ENCODE results near the gene MFN1.
A peak's percentile ranks its signal among the peaks of the same experiment; 100 is the strongest.
"Not testable (repeated sequence)": the region's sequence is repeated elsewhere in the genome, so short reads cannot be mapped to it uniquely, and the experiment has no call there.

Gene MFN1

DNA sequence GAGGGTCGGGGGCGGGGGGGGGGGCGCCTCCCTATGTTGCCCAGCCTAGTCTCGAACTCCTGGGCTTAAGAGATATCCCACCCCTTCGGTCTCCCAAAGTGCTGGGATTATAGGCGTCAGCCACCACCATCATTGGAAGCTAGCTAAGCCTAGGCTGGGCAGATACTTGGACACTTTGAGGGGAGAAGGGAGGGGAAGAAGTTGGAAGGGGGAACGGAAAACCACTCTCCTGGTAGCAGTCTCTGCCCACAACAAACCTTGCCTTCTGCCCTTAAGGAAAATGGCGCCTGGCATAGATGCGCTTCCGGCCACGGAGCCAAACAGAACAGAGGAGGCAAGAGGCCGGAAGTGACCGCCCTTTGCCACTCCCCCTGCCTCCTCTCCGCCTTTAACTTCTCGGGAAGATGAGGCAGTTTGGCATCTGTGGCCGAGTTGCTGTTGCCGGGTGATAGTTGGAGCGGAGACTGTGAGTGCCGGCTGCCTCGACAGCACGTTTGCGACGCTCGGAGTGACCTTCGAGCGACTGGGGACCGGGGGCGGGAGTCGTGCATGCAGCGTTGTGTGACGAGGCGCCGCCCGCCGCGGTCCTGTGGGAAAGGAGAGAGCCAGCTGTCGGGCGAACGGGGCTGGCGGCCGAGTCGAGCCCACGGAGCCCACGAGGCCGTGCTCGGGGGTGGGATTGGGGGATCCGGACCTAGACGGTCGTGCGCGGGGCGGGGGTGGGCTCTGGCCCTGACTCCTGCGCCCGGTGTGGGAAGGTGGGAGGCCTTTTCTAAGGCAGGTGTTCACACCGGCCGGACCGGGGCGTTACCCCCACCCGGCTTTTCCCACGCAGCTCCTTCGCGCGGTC lies at the start of gene MFN1:
Gene MFN1, plus strand, starts transcription at position 365 of the 850 bp plus-strand sequence. CDS start 1,143 bp downstream, outside the sequence.
- DNase-seq, result peak; percentile 99

DNA sequence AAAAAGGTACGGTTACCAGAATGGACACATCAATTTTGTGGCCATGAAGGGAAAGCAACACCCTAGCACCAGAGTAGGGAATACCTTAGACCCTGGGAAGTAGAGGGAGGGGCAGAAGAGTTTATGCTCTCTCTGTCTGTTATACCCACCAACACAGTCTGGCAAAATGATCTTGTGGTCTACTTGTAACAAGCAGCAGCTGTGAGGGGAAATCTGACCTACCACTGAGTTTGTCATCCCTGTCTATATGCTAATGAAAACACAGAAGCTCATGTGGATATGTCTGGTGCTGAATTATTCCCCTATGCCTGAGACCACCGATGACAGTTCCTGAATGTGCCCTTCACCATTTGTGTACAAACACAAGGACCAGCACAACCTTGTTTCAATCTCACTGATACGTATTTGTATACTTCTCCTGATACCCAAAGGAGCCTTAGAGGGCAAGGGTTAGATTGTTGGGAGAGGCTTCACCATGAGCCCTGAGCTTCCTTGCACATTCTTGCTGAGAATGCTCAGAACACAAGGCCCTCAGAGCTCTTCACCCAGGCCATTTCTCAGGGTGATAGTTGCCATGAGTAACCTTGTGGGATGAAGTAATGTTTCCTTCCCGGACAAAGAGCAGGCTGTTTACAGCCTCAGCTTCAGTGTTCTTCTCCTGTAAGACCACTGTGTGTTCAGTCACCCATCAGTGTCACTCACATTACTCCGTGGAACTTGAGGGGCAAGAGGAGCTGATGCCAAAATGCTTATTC lies 49.4 kb upstream of the MFN1 start:
- DNase-seq, result no peak

DNA sequence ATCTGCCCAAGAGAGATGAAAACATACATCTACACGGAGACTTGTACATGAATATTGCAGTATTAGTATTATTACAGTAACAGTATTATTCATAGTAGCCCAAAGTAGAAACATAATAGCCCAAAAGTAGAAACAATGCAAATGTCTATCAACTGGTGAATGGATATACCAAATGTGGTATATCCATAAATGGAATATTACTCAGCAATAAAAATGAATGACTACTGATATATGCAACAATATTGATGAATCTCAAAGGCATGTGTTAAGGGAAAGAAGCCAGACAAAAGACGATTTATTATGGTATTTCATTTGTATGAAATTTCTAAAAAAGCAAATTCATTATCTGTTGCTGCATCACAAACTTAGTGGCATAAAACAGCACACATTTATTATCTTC lies 48.2 kb upstream of the MFN1 start:
- DNase-seq, result no peak

DNA sequence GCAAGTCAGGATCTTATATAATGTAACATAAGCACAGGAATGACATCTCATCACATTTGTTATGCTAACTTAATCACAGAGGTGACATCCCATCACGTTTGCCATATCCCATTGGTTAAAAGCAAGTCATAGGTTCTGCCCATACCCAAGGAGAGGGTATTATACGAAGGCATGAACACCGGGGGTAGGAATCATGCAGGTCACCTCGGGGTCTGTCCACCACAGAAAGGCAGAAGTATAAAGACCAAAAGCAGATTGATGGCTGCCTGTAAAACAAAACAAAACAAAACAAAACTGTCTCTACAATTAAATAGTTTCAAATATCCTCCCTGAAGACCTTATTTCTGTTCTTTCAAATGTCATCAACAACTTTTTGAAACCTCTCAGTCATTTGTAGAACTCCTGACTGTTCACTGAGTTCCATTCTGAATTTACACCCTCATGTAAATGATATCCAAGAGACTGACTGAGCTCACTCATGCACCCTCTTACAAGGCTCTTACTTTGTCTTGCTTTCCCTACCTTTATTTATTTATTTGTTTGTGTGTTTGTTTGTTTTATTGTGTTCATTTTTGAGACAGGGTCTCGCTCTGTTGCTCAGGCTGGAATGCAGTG lies 47.4 kb upstream of the MFN1 start:
- DNase-seq, result no peak

DNA sequence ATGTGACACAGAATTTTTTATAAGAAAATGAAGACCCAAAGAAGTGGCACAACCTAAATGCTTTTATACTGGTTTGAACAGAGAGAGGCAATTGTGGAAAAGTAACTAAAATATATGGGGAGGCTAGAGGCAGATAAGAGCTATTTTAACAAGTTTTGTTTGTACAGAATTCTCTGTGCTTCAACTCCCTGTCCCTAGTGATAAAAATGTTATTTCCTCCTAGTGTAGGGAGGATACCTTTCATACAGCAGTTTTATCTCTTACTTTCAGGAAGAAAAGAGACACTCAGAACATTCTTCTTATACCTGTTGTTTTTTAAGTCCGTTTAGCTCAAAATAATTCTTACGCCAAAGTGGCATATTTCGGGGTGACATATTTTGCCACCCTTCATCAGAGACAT lies 45.9 kb upstream of the MFN1 start:
- no peak for DNase-seq

DNA sequence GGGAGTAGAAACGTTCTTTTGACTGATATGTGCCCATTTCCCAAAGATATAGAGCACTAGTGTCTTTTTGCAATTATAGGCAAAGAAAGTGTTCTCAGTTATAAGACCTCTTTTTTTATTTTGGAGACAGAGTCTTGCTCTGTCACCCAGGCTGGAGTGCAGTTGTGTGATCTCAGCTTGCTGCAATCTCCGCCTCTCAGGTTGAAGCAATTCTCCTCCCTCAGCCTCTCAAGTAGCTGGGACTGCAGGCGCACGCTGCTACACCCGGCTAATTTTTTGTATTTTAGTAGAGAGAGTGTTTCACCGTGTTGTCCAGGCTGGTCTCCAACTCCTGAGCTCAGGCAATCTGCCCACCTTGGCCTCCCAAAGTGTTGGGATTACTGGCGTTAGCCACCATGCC lies 45.4 kb upstream of the MFN1 start:
- DNase-seq, result no peak

DNA sequence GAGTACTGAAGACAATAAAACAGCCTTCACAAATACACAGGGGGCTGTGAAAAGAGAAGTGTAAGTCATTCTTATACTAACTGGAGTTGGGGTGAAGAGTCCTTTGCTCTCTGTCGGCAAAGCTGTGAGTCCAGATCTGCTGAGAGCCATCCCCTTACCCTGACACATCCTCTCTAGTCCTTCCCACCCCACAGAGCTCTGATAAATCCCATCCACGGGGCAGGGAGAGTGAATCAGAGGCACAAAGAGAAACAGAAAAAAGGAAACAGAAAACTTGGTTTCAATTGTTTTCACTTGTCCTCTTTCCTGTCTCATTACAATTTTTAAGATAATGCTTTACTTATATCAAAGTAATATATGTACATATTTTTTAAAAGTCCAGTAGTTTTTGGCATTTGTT lies 42.9 kb upstream of the MFN1 start:
- no peak for DNase-seq

DNA sequence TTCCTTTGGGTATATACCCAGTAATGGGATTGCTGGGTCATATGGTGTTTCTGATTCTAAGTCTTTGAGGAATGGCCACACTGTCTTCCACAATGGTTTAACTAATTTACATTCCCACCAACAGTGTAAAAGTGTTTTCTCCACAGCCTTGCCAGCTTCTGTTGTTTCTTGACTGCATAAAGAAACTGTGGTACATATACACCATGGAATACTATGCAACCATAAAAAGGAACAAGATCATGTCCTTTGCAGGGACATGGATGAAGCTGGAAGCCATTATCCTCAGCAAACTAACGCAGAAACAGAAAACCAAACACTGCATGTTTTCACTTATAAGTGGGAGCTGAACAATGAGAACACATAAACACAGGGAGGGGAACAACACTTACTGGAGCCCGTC lies 40.1 kb upstream of the MFN1 start:
- DNase-seq, result not testable (repeated sequence)

DNA sequence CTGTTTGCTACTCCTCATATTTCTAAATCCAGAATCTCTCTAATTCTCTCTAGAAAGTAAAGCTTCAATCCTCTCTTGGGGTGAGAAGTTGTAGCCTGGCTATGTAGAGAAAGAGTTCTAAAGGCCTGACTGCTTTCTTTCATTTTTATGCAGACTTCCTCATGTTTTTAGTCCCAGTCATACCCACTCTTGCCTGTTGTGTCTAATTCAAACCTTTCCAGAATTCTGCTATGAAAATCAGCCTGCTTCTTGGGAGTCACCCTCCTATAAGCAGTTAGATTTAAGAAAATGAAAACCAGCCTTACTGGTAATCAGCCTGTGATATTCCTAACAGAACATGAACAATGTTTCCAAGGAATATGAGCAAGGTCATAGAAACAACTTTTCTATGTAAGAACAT lies 39.5 kb upstream of the MFN1 start:
- DNase-seq, result no peak

DNA sequence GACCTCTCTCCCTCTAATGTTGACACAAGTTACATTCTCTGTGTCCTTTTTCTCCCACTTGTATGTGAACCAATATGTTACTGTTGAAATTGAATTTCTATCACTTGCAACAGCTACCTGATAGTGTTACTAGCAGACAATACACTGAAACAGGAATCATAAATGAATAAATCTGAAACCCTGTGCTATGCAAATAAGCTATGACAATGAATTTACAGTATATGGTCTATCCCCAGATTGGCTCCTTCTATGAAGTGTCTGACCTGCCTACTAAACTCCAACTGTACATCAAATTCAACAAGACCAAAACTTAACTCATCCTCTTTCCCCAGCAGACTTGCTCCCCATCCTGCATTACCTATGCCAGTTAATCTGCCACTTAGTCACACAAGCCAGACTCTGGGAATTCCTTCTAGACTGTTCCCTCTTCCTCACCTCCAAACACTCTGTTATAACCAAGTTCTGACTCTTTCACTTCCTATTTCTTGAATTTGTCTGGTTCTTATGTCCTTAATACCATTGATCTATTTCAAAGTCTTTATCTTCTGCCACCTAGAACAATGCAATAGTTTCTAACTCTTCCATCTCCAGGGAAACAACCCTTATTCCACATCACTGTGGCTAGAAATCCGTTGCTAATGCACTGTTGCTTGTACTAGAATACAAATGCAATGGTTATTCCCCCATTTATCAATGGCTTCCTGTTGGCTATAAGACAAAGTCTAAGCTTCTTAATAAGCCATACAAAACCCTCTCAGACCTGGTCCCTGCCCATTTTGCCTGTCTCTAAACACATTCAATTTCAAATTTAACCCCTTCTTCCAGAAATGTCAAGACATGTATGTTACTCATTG lies 38.1 kb upstream of the MFN1 start:
- DNase-seq, result no peak

DNA sequence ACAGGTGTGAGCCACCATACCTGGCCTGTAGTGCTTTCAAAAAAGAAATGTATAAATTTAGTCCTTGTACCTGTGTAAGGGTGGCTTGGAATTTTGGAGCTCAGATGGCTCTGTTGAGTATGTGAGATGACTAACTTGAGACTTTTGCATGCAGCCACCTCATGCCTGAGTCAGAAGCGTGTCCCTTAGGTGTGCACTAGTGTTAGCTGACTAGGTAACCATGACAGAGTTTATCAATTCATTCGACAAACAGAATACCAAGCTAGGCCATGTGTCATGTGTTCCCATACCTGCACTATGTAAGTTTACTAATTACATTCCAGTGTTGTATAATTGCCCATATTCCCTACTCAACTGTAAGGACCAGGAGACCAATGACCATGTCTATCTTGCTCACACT lies 28.6 kb upstream of the MFN1 start:
- no peak for DNase-seq

DNA sequence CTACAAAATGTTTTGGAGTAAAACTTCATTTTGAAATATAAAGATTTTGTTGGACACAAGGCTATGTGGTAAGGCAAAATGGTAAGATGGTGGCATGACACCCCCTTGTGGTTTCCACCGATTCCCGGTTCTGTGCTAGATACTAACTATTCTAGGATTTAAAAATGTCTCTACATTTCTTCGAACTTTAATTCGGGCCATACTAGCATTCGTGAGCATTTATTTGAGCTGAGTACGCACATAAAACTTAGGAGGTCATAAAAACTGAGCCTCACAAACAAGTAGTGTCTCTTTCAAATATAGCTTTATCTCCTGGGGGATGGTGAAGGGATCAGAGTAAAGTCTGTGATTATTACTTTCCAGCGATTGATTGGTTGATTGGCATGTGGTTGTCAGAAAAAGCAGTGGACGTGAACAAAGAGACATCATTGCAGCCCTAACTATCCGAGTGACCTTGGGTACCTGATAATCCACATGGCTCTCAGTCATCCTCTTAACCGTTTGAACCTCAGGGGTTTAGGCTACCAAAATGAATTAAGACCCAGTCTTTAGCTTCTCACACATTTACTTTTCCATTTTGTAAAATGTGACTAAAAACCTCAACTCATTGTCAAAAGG lies 25.7 kb upstream of the MFN1 start:
- DNase-seq, result peak; percentile 31 to 81

DNA sequence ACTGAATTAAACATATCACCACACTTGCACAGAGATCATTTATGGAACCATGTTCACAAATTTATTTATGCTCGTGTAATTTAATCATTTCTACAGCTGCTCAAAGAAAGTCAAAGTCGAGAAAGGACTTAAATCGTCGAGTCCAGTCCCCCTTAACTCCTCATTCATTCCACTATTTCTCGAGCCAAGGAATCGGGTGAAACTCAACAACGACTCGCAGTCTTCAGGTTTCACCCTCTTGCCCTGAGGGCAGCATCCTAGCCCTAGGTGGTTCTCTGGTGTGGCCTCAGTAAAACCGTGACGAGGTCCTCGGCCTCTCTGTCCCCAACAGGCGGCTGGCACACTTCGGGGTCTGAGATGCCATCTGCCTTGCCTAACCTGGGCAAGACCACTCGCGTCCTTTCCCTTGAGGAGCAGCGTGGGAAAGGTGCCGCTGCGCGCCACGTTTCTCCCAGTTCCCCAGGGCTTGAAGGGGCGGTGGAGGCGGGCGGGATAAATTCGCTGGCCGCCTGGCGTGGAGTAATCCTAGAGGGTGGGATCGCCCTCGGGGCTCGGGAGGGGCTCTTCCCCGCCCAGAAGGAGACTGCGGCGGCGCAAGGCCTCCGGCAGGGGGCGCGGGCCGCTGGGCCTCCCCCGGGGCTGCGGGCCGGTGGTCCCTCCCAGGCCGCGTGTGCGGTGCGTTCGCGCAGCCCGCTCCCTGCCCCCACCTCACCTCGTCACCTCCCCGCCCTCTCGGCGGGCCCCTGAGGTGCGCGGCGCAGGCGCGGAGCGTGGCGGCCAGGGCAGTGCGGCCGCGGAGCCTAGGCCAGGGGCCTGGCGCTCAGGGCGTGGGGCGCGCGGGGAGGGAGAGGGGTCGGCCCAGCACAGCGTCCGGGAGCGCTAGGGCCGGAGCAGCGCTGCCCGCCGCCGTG lies 25.0 kb upstream of the MFN1 start, which contains the start of gene ZNF639:
Gene ZNF639, plus strand, starts transcription at position 746 of the 911 bp plus-strand sequence. CDS start 5,263 bp downstream, outside the sequence.
- DNase-seq, result peak; percentile 98

DNA sequence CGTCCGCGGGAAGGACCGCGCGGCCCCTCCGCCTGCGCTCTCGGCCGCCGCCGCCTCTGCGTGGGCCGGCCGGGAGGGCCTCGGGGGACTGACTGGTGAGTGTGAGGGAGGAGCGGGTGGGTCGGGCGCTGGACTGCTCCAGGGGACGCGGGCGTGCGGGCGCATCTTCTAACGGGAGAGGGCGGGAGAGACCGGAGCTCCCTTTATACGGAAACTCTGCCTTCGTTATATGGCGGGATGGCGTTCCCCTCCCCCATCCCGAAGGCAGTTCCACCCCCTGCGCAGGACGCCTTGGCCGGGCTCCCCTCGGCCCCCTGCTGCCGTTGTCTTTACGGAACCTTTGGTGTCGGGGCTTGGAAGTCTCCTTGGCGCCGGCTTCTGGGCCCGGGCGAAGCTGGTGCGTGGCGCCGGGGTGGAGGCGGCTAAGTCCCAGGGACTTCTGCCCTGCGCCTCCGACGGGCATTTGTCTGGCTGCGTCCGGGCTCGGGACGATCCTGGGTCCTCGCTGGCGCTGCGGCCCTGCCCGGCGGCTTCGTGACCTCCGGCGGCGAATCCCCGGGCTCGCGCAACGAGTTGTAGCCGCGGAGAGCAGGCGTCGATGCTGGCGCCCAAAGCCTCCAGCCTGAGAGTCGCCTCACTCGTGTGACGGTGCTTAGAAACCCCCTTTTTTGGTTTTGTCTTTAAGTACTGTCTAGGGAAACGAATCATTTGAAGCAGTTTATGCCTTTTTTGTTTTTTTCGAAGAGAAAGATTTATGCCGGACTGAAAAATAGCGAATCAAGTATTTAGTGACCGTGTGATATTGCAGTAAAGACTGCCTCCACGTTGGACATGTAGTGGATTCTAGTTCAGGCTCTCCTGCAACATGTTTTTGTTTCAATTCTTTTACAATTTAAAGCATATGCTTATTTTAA lies 24.1 kb upstream of the MFN1 start:
- peak; percentile 78 to 83 for DNase-seq

DNA sequence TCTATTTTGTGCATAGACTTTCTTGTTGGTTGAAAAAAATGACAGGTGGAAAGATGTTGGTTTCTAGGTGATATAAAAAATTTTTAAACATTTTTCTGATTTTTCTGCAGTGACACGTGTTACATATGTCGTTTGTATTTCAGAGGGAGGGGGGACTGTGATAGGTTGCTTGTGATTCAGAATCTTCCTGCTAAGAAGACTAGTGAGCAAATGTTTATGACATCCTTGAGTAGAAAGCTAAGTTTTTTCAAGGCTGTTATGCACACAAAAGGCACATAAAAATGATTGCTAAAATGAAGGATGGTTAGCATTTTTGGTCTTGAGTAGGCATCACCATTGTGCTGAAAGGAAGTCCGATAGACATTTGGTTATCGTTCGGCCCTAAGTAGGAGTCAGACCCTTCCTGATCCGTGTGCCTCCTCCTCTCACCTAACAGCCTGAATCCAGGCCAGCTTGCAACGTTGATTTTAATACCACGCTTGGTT lies 23.2 kb upstream of the MFN1 start:
- peak; percentile 27 to 57 for DNase-seq

DNA sequence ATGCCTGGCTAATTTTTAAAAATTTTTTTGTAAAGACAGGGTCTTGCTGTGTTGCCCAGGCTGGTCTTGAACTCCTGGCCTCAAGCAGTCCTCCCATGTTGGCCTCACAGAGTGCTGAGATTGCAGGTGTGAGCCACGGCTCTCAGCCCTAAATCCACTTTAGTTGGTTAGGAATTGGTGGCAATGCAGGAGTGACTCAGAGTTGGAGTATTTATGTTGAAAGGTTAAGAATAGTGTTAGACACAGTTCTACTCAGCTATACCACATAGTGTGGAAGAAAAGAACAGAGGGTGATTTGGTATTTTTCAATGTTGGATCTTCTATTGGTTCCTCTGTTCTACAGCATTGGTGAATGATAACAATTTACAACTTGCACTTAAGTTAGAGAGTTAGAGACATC lies 17.1 kb upstream of the MFN1 start:
- no peak for DNase-seq

DNA sequence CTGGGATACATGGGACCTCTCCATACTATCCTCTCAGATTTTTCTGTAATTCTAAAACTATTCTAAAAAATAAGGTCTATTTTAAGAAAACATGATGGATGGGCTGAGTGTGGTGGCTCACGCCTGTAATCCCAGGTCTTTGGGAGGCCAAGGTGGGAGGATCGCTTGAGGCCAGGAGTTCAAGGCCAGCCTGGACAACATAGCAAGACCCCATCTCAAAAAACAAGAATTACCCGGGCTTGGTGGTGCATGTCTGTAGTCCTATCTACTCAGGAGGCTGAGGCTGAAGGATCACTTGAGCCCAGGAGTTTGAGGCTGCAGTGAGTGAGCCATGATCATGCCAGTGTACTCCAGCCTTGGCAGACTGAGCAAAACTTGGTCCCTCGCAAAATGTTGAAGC lies 15.3 kb upstream of the MFN1 start:
- DNase-seq, result no peak

DNA sequence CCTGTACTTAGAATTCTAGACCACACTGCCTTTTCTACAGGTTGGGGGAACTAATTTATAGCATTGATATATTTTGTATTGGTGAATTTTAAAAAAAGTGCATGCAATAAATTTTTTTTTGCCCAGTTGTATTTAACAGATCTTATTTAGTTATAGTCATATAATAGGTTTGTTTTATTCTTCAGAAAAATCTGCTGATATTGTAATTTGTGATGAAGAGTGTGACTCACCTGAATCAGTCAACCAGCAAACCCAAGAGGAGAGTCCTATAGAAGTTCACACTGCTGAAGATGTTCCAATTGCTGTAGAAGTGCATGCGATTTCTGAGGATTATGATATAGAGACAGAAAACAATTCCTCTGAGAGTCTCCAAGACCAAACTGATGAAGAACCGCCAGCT lies 14.4 kb upstream of the MFN1 start:
- DNase-seq, result no peak

DNA sequence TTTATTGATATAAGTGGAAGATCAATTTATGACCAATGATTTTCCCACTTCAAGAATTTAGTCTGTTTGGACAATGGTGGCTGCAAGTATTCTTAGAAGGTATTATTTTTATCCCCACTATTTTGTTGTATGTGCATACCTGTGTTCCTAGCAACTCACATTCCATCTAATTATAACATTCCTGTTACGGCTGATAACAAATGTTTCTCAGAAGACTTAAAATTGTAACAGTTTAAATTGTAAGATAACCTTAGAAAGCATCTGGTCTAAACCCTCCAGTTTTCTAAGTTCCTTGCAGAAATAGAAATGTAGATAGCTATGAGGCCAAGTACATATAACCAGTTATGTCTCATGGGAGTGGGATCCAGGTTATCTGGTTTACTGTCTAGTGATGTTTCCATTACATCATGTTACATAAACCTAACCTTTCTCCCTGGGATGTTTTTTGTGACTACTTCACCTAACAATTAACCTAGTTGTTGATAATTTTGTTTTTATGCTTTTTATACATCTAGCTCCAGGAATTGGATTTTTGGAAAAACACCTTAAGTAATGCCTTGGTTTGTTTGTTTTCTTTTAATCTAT lies 11.1 kb upstream of the MFN1 start:
- no peak for DNase-seq

Measured in NCI-H2081 (cell line).